Left ventricle myocardium inferior (tissue), 1 donor: ENCODE measurements around the gene HHAT. TPM values are rescaled to one million over a fixed set of nuclear protein-coding genes. Genes with fewer than 3 reads are reported as not detected.

Experiments
- DNase-seq: peaks from one replicate; pipeline ENCODE4 v3.0.0-alpha.2; 2020
- H3K27ac ChIP-seq: fragments of 200-600 bp; replicated peaks from 2 replicates; pipeline ENCODE4 v1.8.0; 2021
- H3K27me3 ChIP-seq: fragments of 200-600 bp; 2 replicates; pipeline ENCODE4 v1.8.0; 2021; ENCODE audit warnings: low read depth
- H3K36me3 ChIP-seq: fragments of 200-600 bp; 2 replicates; pipeline ENCODE4 v1.8.0; 2021
- H3K4me1 ChIP-seq: fragments of 200-600 bp; 2 replicates; pipeline ENCODE4 v1.8.0; 2021
- H3K4me3 ChIP-seq: fragments of 200-600 bp; 2 replicates; pipeline ENCODE4 v1.8.0; 2021; ENCODE audit warnings: mild to moderate bottlenecking, moderate library complexity
- H3K9me3 ChIP-seq: fragments of 200-600 bp; replicated peaks from 2 replicates; pipeline ENCODE4 v1.8.0; 2021
- intact Hi-C: fragments of 100-400 bp; cut with micrococcal nuclease; formaldehyde crosslinking; loops from one replicate; pipeline ENCODE4 v1.11.0; 2022
- total RNA-seq: library from RNA; stranded (reverse); fragmentation: NEBNext Ultra II Directional; extraction: Animal tissue kit (Norgen Biotek cat#: 25700); gene quantifications from one replicate; pipeline ENCODE4 v1.2.1, GENCODE V29; 2021
- TF ChIP-seq, protein P1 (sequence below): fragments of 200-600 bp; IDR thresholded peaks from 2 replicates; pipeline ENCODE4 v1.8.0; 2021; ENCODE audit warnings: antibody characterized with exemption, mild to moderate bottlenecking, borderline replicate concordance
- donor health status: DM: no; HTN: yes; CAD: no; lungs with severe emphysema.

Gene HHAT
- total RNA-seq, 1 donor from 2014 or later, result 2.1 TPM

DNA sequence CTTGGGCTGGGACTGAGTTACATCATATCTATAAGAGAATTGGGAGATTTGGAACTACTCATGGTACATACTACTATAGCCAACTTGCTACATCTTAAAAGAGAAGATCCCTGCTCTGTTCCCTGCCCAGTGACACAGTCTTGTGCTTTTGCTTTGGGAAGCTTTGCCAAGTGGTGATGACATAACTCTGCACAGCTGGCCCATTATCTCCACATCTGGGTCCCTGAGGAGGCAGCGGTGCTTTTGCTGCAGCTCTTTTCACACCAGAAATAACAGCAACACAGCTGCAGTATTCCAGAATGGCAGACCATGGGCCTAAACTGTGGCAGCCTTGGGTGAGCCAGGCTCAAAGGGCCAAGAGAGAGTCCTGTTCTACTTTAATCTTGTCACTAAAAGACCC lies 296.0 kb downstream of the HHAT start:
- Histone ChIP-seq H3K4me1 (peaks cover 17% of the 10 kb centered on the region), H3K9me3 (no peaks in the 10 kb centered on the region), H3K27me3 (no peaks in the 10 kb centered on the region), H3K36me3 (no peaks in the 10 kb centered on the region), H3K27ac (no peak overlapping the region), H3K4me3 (no peak overlapping the region)
- peak; percentile 37 for DNase-seq
- intact Hi-C loops, result no loop called here
- TF ChIP-seq, protein P1, sequence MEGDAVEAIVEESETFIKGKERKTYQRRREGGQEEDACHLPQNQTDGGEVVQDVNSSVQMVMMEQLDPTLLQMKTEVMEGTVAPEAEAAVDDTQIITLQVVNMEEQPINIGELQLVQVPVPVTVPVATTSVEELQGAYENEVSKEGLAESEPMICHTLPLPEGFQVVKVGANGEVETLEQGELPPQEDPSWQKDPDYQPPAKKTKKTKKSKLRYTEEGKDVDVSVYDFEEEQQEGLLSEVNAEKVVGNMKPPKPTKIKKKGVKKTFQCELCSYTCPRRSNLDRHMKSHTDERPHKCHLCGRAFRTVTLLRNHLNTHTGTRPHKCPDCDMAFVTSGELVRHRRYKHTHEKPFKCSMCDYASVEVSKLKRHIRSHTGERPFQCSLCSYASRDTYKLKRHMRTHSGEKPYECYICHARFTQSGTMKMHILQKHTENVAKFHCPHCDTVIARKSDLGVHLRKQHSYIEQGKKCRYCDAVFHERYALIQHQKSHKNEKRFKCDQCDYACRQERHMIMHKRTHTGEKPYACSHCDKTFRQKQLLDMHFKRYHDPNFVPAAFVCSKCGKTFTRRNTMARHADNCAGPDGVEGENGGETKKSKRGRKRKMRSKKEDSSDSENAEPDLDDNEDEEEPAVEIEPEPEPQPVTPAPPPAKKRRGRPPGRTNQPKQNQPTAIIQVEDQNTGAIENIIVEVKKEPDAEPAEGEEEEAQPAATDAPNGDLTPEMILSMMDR, result no peak

DNA sequence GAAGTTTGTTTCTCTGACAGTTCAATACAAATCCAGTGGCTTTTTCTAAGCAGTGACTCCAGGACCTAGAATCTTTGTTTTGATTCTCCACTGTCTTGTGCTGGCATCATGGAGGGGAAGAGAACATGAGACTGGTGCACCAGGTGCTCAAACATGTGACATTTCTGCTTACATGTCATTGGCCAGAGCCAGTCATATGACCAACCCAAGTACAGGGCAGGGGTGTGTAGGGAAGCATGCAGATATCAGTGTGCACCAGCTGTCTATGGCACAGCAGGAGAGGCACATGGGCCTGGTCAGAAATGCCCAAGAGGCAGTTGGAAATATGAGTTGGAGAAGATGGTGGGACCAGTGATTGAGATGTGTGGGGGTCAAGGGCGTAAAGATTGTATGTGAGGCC lies 297.0 kb downstream of the HHAT start:
- Histone ChIP-seq H3K27ac (no peak overlapping the region), H3K9me3 (no peaks in the 10 kb centered on the region), H3K4me1 (peaks cover 17% of the 10 kb centered on the region), H3K4me3 (no peak overlapping the region), H3K27me3 (no peaks in the 10 kb centered on the region), H3K36me3 (no peaks in the 10 kb centered on the region)
- no peak for DNase-seq
- intact Hi-C loops, result no loop called here
- TF ChIP-seq, protein P1, result no peak

DNA sequence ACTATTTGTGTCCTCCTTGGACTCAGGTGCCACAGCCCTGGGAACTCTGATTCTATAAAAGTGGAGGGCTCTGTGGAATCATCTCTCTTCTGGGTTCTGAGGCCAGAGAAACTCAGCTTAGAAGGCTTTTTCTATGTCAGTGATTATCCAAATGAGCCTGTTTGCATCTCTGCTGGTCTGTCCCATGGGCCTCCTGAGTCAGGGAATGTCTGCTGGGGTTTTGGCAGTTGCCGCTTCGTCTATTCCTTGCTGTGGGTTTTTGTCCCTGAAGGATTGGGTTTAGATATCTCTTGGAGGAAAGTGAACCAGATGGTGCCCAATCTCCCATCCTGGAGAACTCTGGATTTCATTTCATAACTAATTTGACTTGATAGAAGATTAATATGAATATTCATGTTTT lies 297.6 kb downstream of the HHAT start:
- Histone ChIP-seq H3K36me3 (no peaks in the 10 kb centered on the region), H3K4me3 (no peak overlapping the region), H3K9me3 (no peaks in the 10 kb centered on the region), H3K27ac (no peak overlapping the region), H3K27me3 (no peaks in the 10 kb centered on the region), H3K4me1 (peaks cover 22% of the 10 kb centered on the region)
- no peak for DNase-seq
- intact Hi-C loops, result no loop called here
- TF ChIP-seq, protein P1, result no peak

DNA sequence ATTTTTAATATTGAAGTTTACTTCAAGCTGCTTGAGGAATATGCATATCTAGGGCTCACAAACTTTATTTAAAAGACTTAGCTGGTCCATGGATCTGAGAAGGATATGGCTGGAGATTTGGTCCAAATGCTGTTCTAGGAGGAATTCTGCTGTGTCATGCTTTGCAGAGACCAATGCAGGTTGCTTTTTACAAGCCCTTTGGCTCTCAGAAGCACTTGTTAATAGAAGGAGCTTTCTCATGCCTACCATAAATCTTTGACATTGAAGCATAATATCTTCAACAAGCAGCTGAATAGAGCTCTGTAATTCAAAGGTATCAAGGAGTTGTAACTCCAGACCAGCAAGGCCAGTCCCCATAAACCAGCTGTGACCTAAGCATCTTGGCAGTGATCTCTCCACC lies 299.1 kb downstream of the HHAT start:
- Histone ChIP-seq H3K27ac (no peak overlapping the region), H3K27me3 (no peaks in the 10 kb centered on the region), H3K9me3 (no peaks in the 10 kb centered on the region), H3K4me3 (no peak overlapping the region), H3K36me3 (no peaks in the 10 kb centered on the region), H3K4me1 (peaks cover 29% of the 10 kb centered on the region)
- no peak for DNase-seq
- intact Hi-C loops, result no loop called here
- TF ChIP-seq, protein P1, result no peak

DNA sequence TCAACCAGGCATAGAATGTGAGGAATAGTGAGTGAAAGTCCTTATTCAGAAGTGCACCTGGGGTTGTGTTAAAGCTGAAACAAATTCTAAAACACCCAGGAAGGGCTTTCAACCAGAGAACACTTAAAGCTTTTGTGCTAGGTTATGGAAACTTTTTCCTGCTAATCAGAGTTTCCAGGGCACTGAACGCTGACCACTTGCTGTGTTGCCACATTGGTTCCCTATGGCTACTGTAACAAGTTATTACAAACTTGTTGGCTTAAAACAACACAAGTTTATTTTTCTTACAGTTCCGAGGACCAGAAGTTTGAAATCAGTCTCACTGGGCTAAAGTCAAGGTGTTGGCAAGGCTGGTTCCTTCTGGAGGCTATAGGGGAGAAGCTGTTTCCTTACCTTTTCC lies 300.6 kb downstream of the HHAT start:
- no peaks in the 10 kb centered on the region for H3K36me3 ChIP-seq
- no peaks in the 10 kb centered on the region for H3K27me3 ChIP-seq
- TF ChIP-seq, protein P1, result no peak
- H3K4me1 ChIP-seq, result peaks cover 41% of the 10 kb centered on the region
- H3K27ac ChIP-seq, result no peak overlapping the region
- no peak for DNase-seq
- H3K4me3 ChIP-seq, result no peak overlapping the region
- intact Hi-C loops, result no loop called here
- H3K9me3 ChIP-seq, result no peaks in the 10 kb centered on the region

DNA sequence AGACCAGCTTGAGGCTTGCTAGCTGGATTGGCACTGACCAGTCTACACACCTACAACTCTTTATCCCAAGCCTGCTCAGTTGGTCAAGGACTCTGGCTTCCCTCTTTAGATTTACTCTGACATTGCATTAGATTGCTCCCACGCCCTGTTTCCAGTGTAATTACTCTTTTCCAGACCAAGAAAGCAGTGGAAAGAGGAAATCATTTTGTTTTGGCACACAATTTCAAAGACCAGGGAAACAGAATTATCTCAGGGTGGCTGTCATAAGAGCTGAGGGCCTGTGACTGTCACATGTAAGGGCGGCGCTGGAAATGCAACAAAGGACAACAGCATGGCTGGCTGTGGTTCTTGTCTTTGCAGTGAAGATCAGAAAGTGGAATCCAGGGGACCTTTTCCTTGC lies 302.7 kb downstream of the HHAT start:
- H3K4me1 ChIP-seq, result peaks cover 36% of the 10 kb centered on the region
- H3K36me3 ChIP-seq, result no peaks in the 10 kb centered on the region
- H3K27ac ChIP-seq, result peak overlapping the region; percentile 61
- no peak for DNase-seq
- H3K4me3 ChIP-seq, result no peak overlapping the region
- intact Hi-C loops, result no loop called here
- no peaks in the 10 kb centered on the region for H3K27me3 ChIP-seq
- H3K9me3 ChIP-seq, result no peaks in the 10 kb centered on the region
- TF ChIP-seq, protein P1, result no peak
